Lower lobe of right lung (tissue), 2 donors: ENCODE measurements around the gene CNP. TPM values are rescaled to one million over a fixed set of nuclear protein-coding genes. Genes with fewer than 3 reads are reported as not detected.

ENCODE experiments used
- ATAC-seq, 2 donors: fragments of 200-7000 bp; cut with Tn5 transposase; one replicate each; pipeline ENCODE4 v1.9.1; 2020 to 2022; ENCODE audit warnings: mild to moderate bottlenecking in 2 of 2, moderate library complexity in 2 of 2
- DNase-seq: peaks from one replicate; pipeline ENCODE4 v3.0.0-alpha.2; 2020
- H3K27ac ChIP-seq: fragments of 200-600 bp; one replicate; pipeline ENCODE4 v1.8.0; 2022
- H3K27me3 ChIP-seq: fragments of 200-600 bp; one replicate; pipeline ENCODE4 v1.8.0; 2022; ENCODE audit warnings: low read depth
- H3K36me3 ChIP-seq: fragments of 200-600 bp; one replicate; pipeline ENCODE4 v1.8.0; 2022; ENCODE audit warnings: mild to moderate bottlenecking
- H3K4me1 ChIP-seq: fragments of 200-600 bp; one replicate; pipeline ENCODE4 v1.8.0; 2022
- H3K4me3 ChIP-seq: fragments of 200-600 bp; one replicate; pipeline ENCODE4 v1.8.0; 2022; ENCODE audit warnings: mild to moderate bottlenecking
- H3K9me3 ChIP-seq: fragments of 200-600 bp; one replicate; pipeline ENCODE4 v1.8.0; 2022
- intact Hi-C: fragments of 100-400 bp; cut with DNase I; formaldehyde crosslinking; loops from one replicate; pipeline ENCODE4 v1.11.0; 2022
- total RNA-seq: library from RNA; stranded (reverse); fragmentation: NEBNext Ultra II Directional; extraction: Animal tissue kit (Norgen Biotek cat#: 25700); gene quantifications from one replicate; pipeline ENCODE4 v1.2.1, GENCODE V29; 2021
- TF ChIP-seq, protein P1 (sequence below): fragments of 200-600 bp; IDR thresholded peaks from one replicate; pipeline ENCODE4 v1.8.0; 2022; ENCODE audit warnings: antibody characterized with exemption, mild to moderate bottlenecking
- donor health status: DM: no; HTN: yes; CAD: no; lungs with severe emphysema.

Gene CNP
- total RNA-seq, 1 donor from 2014 or later, result 46.3 TPM

DNA sequence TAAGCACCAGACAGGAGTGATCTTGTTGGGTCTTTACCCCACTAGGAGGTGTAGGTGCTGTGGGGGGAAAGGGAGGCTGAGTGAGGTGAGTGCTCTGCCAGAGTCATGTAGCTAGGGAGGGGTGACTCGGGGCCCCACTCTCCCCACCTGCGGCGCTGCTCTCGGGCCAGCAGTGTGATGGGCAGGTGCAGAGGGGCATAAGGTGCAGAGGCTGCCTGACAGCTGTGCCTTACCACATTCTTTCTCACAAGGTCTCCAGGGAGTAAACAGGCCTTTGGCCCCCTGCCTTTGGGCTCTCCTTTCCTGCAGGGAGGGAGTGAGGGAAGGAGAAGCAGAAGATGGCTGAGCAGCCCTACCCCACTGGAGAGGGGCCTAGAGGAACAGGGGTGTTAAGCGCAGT lies 4.5 kb upstream of the CNP start:
- intact Hi-C loops, result loop anchor here (10.0 kb wide), 1 partner anchor 153 kb away; the partner anchor contains the start of gene DHX58
- no peak overlapping the region for H3K27ac ChIP-seq
- H3K9me3 ChIP-seq, result no peaks in the 10 kb centered on the region
- no peak overlapping the region for H3K4me3 ChIP-seq
- TF ChIP-seq, protein P1, sequence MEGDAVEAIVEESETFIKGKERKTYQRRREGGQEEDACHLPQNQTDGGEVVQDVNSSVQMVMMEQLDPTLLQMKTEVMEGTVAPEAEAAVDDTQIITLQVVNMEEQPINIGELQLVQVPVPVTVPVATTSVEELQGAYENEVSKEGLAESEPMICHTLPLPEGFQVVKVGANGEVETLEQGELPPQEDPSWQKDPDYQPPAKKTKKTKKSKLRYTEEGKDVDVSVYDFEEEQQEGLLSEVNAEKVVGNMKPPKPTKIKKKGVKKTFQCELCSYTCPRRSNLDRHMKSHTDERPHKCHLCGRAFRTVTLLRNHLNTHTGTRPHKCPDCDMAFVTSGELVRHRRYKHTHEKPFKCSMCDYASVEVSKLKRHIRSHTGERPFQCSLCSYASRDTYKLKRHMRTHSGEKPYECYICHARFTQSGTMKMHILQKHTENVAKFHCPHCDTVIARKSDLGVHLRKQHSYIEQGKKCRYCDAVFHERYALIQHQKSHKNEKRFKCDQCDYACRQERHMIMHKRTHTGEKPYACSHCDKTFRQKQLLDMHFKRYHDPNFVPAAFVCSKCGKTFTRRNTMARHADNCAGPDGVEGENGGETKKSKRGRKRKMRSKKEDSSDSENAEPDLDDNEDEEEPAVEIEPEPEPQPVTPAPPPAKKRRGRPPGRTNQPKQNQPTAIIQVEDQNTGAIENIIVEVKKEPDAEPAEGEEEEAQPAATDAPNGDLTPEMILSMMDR, result no peak
- no peaks in the 10 kb centered on the region for H3K27me3 ChIP-seq
- no peaks in the 10 kb centered on the region for H3K36me3 ChIP-seq
- H3K4me1 ChIP-seq, result peaks cover 17% of the 10 kb centered on the region
- DNase-seq (no peak), ATAC-seq (no peak)

DNA sequence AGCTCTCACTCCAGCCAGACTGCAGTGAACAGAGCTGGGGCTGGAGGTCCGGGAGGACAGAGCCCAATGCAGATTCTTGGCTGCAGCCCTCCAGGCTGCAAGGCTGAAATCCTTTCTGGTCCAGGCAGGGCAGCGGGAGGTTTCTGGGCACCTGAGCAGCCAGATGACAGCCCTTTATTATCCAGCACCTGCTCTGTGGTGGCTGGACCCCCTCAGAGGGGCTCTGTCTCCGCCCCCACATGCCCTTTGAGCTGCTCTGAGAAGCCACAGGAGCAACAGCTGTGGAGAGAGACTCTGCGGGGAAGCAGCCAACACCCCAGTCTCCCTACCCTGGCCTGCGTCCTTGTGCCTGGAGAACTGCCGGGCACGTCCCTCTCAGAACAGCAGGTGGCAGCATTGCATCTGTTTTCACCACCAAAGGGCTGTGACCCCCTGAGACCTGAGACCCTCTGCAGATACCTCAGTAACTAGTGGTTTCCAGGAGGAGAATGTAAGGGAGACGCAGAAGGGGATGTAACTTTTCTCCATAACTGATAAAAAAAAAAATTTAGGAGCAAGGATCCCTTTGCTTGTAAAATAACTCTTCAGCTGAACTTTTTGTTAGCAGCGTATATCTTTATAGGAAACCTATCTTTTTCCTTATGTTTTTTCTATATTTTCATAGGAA lies 3.7 kb upstream of the CNP start:
- H3K27ac ChIP-seq, result no peak overlapping the region
- peaks cover 24% of the 10 kb centered on the region for H3K4me1 ChIP-seq
- no peak overlapping the region for H3K4me3 ChIP-seq
- H3K36me3 ChIP-seq, result no peaks in the 10 kb centered on the region
- H3K9me3 ChIP-seq, result no peaks in the 10 kb centered on the region
- DNase-seq, result peak; percentile 75
- no peaks in the 10 kb centered on the region for H3K27me3 ChIP-seq
- intact Hi-C loops, result loop anchor here (10.0 kb wide), 1 partner anchor 152 kb away; the partner anchor contains the start of gene DHX58
- TF ChIP-seq, protein P1, result peak; percentile 86
- peak in 1 of 2 donors; percentile 4 for ATAC-seq

DNA sequence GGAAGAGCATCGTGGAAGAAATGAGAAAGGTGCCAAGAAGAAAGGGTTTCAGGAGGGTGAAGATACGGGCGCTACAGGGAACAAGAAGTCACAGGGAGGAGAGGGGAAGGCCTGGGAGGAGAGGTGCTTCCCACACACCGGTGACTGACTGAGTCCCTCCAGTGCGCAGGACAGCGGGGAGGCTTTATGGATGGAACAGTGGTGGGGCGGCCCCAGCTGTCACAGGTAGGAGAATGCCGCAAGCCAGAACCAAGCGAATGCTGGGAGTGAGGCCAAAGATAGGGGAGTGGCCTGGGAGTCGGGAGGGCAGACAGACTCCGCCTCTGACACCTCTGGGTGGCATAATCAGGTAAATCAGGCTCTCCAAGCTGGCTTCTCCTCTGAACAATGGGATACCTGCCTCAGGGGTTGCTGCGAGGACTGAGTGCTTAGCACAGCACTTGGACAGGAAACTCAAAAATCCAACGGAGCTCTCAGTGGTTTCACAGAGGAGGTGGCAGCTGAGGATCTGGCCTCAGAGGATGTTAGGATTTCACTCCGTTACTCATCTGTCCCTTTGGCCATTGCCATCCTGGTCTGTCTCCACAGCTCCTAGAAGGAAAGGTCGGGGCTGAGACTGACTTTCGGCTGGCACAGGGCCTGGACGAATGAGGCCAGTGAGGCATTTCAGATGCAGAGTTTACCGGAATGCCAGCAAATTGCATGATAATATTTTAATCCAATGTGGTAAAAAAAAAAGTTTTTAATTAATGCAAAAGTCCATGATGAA lies 717 bp upstream of the CNP start:
- peak; percentile 81 to 87 for ATAC-seq
- H3K27ac ChIP-seq, result peak overlapping the region; percentile 86
- TF ChIP-seq, protein P1, result no peak
- peaks cover 40% of the 10 kb centered on the region for H3K4me1 ChIP-seq
- H3K4me3 ChIP-seq, result peak overlapping the region; percentile 70
- no peaks in the 10 kb centered on the region for H3K27me3 ChIP-seq
- no peaks in the 10 kb centered on the region for H3K9me3 ChIP-seq
- DNase-seq, result peak; percentile 82
- peaks cover 14% of the 10 kb centered on the region for H3K36me3 ChIP-seq
- intact Hi-C loops, result loop anchor here (10.0 kb wide), 1 partner anchor 149 kb away; the partner anchor contains the start of gene DHX58

DNA sequence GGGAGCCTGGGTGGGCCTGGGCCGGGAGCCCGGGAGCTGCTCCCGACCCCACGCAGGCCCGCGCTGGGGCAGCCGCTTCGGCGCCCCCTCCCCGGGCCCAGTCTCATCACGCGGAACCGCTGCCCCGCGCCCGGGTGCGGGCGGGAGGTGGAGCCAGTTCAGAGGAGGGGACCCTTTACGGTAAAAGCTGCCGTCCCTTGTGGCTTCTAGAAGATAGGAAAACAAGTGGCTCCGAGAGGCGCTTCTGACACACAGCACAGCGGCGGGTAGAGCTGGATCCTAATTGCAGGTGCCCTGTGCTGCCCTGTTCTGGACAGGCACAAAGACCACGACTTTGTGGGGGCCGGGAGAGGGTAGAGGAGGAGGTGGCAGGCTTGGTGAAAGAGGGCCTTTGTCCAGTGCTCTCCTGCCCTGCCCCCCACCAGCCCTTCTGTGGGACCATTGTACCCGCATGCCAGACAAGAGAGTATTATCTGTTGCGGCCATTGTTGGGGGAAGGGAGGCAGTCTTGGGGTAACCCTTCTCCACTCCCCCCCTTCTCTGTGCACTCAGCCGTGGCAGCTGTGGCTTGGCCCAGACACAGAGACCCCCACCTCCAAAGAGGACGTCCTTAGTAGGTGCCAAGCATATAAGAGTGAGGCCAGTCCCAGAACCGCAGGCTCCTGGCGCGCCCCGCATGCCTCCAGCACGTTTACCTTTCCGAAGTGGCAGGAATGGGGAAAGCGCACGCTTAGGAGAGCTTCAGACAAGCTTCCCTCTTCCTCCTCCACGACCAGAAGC lies 736 bp downstream of the CNP start:
- DNase-seq (peak; percentile 51), ATAC-seq (peak in 1 of 2 donors; percentile 0)
- H3K27ac ChIP-seq, result peak overlapping the region; percentile 86
- TF ChIP-seq, protein P1, result no peak
- H3K36me3 ChIP-seq, result peaks cover 23% of the 10 kb centered on the region
- H3K27me3 ChIP-seq, result no peaks in the 10 kb centered on the region
- H3K4me3 ChIP-seq, result peak overlapping the region; percentile 70
- peaks cover 41% of the 10 kb centered on the region for H3K4me1 ChIP-seq
- intact Hi-C loops, result loop anchor here (10.0 kb wide), 1 partner anchor 147 kb away; the partner anchor contains the start of gene DHX58
- no peaks in the 10 kb centered on the region for H3K9me3 ChIP-seq
